Right lung (tissue), 5 donors: ENCODE results near the gene ARMC9. TPM values are rescaled to one million over a fixed set of nuclear protein-coding genes. Genes with fewer than 3 reads are reported as not detected.

Experiments
- DNase-seq, 2 donors: peaks; one replicate each; pipeline ENCODE4 v3.0.0-alpha.2; 2013
- polyA plus RNA-seq, 5 donors: library from polyadenylated mRNA; unstranded; fragments of 120-200 nt; gene quantifications; one replicate each; pipeline versions ENCODE4 v1.2.1 to v1.2.3, GENCODE V29; 2013; ENCODE audit warnings: inconsistent platforms in 1 of 5, low replicate concordance in 1 of 5; ENCODE audit not compliant: insufficient read length in 5 of 5, insufficient read depth in 1 of 5

The ARMC9 gene
- polyA plus RNA-seq, 5 donors = 11.3 to 14.8 (median 12.9) TPM

DNA sequence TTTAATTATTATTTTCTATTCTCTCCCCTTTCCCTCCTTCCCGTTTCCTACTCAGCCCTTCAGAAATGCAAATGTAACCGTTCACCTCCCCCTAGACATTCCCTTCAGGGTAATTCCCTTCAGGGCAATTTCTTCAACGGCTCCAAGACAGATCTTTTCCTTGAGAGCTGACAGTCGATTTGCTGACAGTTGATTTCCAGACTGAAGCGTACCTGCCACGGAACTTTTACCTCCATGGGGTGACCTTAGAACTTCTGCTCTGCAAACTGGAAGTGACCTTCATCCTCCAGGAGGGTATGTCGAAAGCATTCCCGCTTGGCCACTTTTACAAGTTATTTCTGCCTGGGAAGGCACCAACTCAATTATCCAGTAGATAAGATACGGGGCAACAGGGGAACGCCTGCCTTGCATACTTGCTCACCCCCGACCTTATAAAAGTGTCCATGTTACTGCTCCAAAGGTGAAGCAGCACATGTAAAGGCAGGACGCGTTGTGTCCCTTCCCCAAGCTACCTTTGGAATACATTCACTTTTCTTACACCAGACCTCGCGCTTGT lies 215.6 kb downstream of the ARMC9 start:
- no peak for DNase-seq

DNA sequence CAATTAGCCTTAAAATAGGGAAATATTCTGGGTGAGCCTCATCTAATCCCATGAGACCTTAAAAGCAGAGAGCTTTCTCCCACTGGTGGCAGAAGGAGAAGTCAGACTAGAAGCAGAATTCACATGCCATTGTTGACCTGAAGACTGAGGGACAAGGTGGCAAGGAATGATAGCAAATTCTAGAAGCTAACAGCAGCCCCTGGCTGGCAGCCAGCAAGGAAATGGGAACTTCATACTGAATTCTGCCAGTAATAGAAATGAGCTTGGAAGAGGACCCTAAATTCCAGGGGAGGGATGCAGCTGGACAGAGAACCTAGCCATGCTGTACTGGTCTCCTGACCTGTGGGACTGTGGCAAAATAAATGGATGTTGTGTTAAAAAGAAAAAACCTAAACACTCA lies 216.6 kb downstream of the ARMC9 start:
- no peak for DNase-seq

DNA sequence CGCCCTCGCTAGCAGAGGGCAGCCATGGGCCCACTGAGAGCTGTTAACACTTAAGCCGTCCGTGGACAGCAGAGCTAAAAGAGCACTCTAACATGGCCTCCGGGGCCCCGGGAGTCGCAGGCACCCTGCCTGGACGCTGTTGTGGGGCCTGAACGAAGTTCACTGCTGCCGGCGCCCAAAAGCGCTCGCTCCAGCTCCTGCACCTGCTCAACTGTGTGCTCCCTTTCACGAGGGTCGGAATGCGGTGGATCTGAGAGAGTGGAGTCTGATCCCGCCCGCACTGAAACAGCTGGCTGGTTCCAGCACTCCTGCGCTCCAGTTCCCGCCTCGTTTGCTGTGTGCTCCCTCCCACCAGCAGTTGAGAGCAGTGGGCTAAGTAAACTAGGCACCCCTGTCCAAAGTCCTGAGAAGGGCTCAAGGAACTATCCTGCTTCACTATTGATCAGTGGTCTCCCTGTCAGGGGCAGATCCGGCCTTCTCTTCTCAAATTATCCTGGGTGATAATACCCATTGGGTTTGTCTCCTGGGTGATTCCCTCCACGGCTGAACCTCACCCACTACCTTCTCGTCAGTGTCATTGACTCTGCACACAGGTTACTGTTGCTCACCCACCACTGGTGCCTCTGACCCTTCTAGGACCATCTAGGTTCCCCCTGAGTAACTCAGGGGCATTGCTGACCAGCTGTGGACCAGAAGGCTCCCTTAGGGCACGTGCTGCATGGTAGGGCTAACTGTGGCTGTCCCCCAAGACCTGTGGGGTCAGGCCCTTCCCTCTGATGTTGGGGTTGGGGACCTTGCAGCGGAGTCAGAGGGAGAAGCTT lies 220.6 kb downstream of the ARMC9 start:
- no peak for DNase-seq

DNA sequence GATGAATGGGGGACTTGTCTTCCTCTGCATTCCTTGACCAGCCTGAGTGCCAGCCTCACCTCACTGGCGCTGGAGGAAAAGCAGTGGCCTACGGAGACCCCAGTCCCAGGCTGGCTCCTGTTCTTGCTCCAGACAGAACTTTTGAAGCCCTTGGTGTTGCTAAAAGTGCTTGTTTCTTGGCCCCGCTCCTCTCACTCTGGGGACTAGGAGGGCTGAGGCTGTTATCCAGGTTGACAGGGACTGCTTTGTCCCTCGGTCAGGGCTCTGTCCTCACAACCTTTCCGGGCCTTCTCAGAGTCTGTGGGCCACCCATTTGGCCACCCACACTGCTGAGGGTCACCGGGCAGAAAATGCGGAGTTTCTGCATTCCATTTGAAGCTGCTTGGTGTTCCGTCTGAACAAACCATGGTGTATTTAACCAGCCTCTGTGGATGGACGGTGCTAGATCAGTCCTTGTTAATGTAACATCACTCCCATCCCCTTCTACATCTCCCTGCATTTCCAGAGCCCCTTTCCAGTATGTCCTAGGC lies 222.7 kb downstream of the ARMC9 start:
- DNase-seq = no peak

DNA sequence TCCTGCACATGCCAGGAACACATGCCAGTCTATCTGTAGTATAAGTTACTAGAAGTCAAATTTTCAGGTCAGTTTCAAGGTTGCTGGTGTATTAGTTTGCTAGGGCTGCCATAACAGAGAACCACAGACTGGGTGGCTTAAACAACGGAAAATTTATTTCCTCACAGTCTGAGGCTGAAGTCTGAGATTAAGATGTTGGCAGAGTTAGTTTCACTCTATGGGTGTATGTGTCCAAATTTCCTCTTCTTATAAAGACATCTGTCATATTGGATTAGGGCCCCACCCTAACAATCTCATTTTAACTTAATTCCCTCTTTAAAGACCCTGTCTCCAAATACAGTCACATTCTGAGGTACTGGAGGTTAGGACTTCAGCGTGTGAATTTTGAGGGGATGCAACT lies 223.6 kb downstream of the ARMC9 start:
- no peak for DNase-seq

DNA sequence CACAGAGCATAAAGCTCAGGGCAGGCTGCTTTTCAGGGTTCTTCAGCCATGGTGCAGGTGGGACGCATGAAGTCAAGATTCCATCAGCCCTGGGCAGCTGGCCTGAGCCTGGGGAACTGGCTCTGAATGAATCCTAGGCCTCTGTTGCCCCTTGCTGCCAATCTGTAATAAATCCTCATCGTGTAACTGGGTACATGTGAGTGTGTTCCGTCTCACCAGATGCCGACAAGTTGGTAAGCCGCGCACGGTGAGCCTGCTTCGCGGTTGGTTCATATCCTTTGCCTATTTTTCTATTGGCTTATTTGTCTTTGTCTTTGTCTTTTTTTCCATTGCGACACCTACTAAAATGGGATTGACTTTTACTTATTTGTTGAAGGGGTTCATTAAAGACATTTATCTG lies 224.7 kb downstream of the ARMC9 start:
- DNase-seq = no peak

Other genes starting within 250 kb of the ARMC9 start
- not detected for gene SPATA3, start 202.5 kb upstream of the ARMC9 start, polyA plus RNA-seq
- gene C2orf72, start 161.1 kb upstream of the ARMC9 start, polyA plus RNA-seq = 1 to 10 TPM in 1 of 5 donors, under 1 TPM in 4; 0.27 to 1.6 (median 0.54) TPM
- 10 to 100 TPM; 73.2 to 80.3 (median 75.9) TPM for gene PSMD1, start 141.8 kb upstream of the ARMC9 start, polyA plus RNA-seq
- gene HTR2B, start 73.6 kb upstream of the ARMC9 start, polyA plus RNA-seq = under 1 TPM; 0.17 to 0.64 (median 0.46) TPM
- 1 to 10 TPM; 2.0 to 5.2 (median 3.3) TPM for gene B3GNT7, start 197.1 kb downstream of the ARMC9 start, polyA plus RNA-seq